GM12875 (cell line): ENCODE measurements around the gene FAM210B.
"Not testable (repeated sequence)": the region's sequence is repeated elsewhere in the genome, so short reads cannot be mapped to it uniquely, and the experiment has no call there.

Experiments used
- H3K4me3 ChIP-seq: one replicate; pipeline ENCODE4 v1.5.1; 2011; ENCODE audit warnings: low read depth, low read length, control low read depth
- TF ChIP-seq, protein P1 (sequence below): IDR thresholded peaks from 2 replicates; pipeline ENCODE4 v1.5.1; 2011; ENCODE audit warnings: low read depth, mild to moderate bottlenecking, control low read depth, inconsistent platforms, low read length, moderate library complexity, borderline replicate concordance; ENCODE audit not compliant: insufficient read depth

Gene FAM210B

DNA sequence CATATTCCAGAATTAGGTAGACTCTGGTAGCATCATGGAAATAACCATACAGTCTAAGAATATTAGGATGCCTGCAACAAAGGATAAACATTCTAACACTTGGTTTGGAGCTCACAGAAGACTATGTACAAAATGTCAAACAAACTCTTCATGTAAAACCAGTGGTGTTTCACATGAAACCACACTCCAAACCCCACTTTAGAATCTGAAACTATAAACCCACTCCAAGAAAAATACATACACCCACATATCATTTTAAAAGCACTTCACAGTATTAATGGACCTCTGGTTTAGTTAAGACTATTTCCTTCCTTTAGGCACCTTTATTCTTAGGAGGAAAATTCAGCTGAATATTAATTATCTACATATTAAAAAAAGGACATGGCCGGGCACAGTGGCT lies 22.7 kb downstream of the FAM210B start:
- TF ChIP-seq, protein P1, sequence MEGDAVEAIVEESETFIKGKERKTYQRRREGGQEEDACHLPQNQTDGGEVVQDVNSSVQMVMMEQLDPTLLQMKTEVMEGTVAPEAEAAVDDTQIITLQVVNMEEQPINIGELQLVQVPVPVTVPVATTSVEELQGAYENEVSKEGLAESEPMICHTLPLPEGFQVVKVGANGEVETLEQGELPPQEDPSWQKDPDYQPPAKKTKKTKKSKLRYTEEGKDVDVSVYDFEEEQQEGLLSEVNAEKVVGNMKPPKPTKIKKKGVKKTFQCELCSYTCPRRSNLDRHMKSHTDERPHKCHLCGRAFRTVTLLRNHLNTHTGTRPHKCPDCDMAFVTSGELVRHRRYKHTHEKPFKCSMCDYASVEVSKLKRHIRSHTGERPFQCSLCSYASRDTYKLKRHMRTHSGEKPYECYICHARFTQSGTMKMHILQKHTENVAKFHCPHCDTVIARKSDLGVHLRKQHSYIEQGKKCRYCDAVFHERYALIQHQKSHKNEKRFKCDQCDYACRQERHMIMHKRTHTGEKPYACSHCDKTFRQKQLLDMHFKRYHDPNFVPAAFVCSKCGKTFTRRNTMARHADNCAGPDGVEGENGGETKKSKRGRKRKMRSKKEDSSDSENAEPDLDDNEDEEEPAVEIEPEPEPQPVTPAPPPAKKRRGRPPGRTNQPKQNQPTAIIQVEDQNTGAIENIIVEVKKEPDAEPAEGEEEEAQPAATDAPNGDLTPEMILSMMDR = no peak
- no peak overlapping the region for H3K4me3 ChIP-seq

DNA sequence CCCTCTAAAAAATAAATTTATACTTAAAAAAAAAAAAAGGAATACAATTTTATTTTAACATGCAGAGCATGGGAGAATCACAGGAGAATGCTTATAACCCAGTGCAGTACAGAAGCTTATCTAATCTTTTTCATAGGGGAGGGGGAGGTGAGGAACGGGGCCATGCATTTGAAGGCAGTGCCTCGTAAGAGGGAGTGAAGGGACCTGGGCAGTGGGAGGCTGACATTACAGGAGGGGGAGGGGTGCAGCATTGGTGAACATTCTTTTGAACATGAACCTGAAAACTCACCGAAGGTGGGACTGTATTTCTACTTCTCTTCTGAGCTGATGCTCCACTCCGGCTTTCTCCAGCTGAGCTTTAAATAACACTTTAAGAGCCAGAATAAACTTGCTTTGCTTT lies 23.9 kb downstream of the FAM210B start:
- H3K4me3 ChIP-seq = no peak overlapping the region
- TF ChIP-seq, protein P1 = no peak

DNA sequence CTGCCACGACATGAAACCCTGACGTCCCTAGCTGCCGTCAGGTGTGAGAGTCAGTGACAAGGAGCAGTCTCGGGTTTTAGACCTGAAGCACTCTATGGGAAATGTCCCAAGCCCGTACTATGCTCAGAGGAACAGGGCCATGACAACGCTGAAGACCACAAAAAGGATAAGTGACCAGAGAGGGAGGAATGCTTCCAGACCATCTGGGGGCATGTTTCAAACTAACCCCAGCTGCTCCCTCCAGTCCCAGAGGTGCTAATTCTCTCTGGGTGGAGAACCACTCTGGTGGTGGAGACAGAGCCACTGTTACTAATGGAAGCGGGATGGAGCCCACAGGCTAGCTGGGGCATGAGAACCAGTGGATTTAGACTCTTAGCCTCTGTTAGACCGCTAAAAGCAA lies 24.6 kb downstream of the FAM210B start:
- no peak overlapping the region for H3K4me3 ChIP-seq
- TF ChIP-seq, protein P1 = no peak

DNA sequence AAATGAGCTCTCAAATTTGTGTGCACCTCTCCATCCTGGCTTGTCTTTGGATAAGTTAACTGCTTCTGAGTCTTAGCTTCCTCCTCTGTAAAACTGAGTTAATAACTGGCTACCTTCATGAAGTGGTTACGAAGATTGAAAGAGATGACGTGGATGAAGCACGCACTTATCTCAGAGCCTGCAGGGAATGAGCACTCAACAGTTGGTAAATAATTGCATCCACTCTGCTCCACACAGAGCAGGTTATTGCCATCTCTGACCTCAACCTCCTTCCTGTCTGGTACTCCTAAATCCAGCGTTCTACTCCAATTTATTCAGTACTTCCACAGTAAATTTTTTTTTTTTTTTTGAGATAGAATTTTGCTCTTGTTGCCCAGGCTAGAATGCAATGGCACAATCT lies 26.4 kb downstream of the FAM210B start:
- H3K4me3 ChIP-seq = no peak overlapping the region
- TF ChIP-seq, protein P1 = no peak

DNA sequence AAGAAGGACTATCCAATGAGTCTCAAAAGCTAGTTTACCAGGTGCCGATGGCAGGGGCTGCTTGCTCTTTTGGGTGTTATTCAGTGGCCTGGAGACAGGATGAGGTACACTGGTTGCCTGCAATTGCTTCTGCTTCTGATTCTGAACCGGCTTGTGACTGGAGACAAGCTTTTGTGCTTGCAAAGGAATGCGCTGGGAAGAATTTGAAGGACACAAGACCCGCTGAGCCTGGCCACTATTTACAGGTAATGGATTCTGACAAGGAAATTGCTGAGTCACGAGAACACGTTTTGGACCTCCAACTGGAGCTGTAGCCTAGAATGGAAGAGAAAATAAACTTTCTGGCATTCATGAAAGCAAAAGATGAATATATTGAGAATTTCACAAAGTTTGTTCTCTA lies 27.4 kb downstream of the FAM210B start:
- no peak overlapping the region for H3K4me3 ChIP-seq
- TF ChIP-seq, protein P1 = no peak

DNA sequence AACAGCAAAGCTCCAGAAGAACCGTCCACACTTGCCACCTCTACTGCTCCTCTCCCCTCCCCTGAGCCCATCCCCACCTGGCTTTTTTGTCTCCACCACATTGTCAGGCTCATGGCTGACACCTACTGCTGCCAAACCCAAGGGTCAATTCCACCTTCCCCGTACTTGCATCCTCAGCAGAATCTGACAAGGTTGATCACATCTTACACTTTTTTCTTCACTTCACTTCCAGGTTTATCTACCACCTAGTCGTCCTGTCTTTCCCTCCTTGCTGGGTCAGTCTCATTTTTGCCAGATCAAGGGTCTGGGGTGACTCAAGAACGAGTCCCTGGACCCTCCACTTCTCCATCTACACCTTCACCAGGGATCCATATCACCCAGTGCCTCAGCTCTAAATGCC lies 30.1 kb downstream of the FAM210B start:
- H3K4me3 ChIP-seq = no peak overlapping the region
- TF ChIP-seq, protein P1 = no peak

DNA sequence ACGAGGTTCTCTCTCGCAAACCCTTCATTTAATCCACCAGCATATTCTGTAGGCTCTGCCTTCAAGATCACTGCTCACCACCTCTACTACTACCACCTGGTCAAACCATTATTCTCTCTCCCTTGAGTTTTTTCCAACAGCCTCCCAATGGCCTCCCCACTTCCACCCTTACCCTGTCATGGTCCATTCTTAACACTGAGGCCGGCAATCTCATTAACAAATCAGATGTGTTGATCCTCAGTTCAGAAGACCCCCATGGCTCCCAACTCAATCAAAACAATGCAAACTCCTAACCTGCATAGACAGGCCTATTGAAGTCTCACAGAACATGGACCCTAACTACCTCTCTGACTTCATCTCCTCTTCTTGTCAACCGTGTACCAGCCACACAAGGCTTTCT lies 31.0 kb downstream of the FAM210B start:
- no peak overlapping the region for H3K4me3 ChIP-seq
- TF ChIP-seq, protein P1 = no peak

DNA sequence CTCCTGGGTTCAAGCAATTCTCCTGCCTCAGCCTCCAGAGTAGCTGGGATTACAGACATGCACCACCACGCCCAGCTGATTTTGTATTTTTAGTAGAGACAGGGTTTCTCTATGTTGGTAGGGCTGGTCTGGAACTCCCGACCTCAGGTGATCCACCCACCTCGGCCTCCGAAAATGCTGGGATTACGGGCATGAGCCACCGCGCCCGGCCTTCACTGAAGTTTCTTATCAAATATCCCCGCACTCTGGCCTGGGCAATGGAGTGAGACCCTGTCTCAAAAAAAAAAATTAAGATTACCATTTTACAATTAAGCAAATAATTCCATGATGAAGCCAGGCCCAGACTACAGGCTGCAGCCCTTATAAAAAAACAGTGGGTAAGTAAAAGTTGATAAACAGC lies 31.6 kb downstream of the FAM210B start:
- H3K4me3 ChIP-seq = not testable (repeated sequence)
